Thyroid gland (tissue), 4 donors: Measurements from ENCODE around the gene LDLRAD4.

Experiments used
- CTCF ChIP-seq, 6 experiments: fragments of 200-600 bp in 3 of 6; fragments of 450-650 bp in 3 of 6; sonication (generic) in 3 of 6; IDR thresholded peaks; one replicate each; pipeline ENCODE4 v1.5.1; 2016 to 2019; ENCODE audit warnings: antibody characterized with exemption in 6 of 6, mild to moderate bottlenecking in 2 of 6, inconsistent platforms in 1 of 6, moderate library complexity in 1 of 6
- POLR2A ChIP-seq, 2 donors: fragments of 450-650 bp; IDR thresholded peaks; one replicate each; pipeline ENCODE4 v1.6.1; 2017; ENCODE audit warnings: antibody characterized with exemption in 2 of 2, mild to moderate bottlenecking in 2 of 2, moderate library complexity in 1 of 2

- TF ChIP-seq CTCF (IDR thresholded peaks at IDR 0.05) = no peak
- TF ChIP-seq POLR2A (IDR thresholded peaks at IDR 0.05) = no peak
These were observed 226.1 kb downstream of the LDLRAD4 start for GRCh38 chr18:13444430-13445240.
